Keratinocyte (primary cell): ENCODE results near the gene HCN4. TPM values are rescaled to one million over a fixed set of nuclear protein-coding genes. Genes with fewer than 3 reads are reported as not detected.

Experiments
- DNase-seq: peaks from one replicate; pipeline ENCODE4 v3.0.0-alpha.2; 2011; ENCODE audit warnings: low read depth, missing footprints, low spot score
- FAIRE-seq: peaks from 2 replicates; lab custom pipeline; 2011; peaks lifted over from hg19 to GRCh38; lab: Jason Lieb, UNC
- H2AFZ ChIP-seq: 2 replicates; pipeline ENCODE4 v1.6.0; 2012; ENCODE audit warnings: low read length, control low read depth, inconsistent platforms; ENCODE audit not compliant: control insufficient read depth
- H3K27ac ChIP-seq: 2 replicates; pipeline ENCODE4 v1.5.1; 2011; ENCODE audit warnings: low read length; ENCODE audit not compliant: control insufficient read depth, insufficient read depth
- H3K27me3 ChIP-seq: 3 replicates; pipeline ENCODE4 v1.6.0; 2011; ENCODE audit warnings: low read length; ENCODE audit not compliant: control insufficient read depth, insufficient read depth; ENCODE audit errors: extremely low read depth
- H3K36me3 ChIP-seq, 2 experiments: 2 replicates in 1 of 2; 3 replicates in 1 of 2; pipeline ENCODE4 v1.5.1; 2011; ENCODE audit warnings: low read length in 2 of 2, mild to moderate bottlenecking in 1 of 2; ENCODE audit not compliant: control insufficient read depth in 2 of 2, insufficient read depth in 2 of 2; ENCODE audit errors: extremely low read depth in 1 of 2
- H3K4me1 ChIP-seq: 3 replicates; pipeline ENCODE4 v1.5.1; 2011; ENCODE audit warnings: low read length; ENCODE audit not compliant: control insufficient read depth, insufficient read depth; ENCODE audit errors: extremely low read depth
- H3K4me2 ChIP-seq: 3 replicates; pipeline ENCODE4 v1.6.0; 2011; ENCODE audit warnings: low read depth, low read length; ENCODE audit not compliant: control insufficient read depth, insufficient read depth; ENCODE audit errors: extremely low read depth
- H3K4me3 ChIP-seq, 3 experiments: fragments of 200-600 bp in 1 of 3; sonication (generic) in 1 of 3; 2 replicates in 2 of 3; 3 replicates in 1 of 3; pipeline ENCODE4 v1.5.1; 2011 to 2016; ENCODE audit warnings: low read length in 3 of 3, mild to moderate bottlenecking in 3 of 3, control low read depth in 2 of 3, inconsistent platforms in 1 of 3, low read depth in 1 of 3, mixed read lengths in 1 of 3, mixed run types in 1 of 3, moderate library complexity in 1 of 3; ENCODE audit not compliant: control insufficient read depth in 2 of 3, insufficient read depth in 2 of 3; ENCODE audit errors: extremely low read depth in 1 of 3
- H3K79me2 ChIP-seq: 2 replicates; pipeline ENCODE4 v1.6.0; 2012; ENCODE audit warnings: low read length; ENCODE audit not compliant: control insufficient read depth, insufficient read depth
- H3K9ac ChIP-seq: 3 replicates; pipeline ENCODE4 v1.6.0; 2011; ENCODE audit warnings: low read length; ENCODE audit not compliant: control insufficient read depth, insufficient read depth; ENCODE audit errors: extremely low read depth
- H3K9me1 ChIP-seq: 3 replicates; pipeline ENCODE4 v1.6.0; 2011; ENCODE audit warnings: low read length; ENCODE audit not compliant: control insufficient read depth, insufficient read depth; ENCODE audit errors: extremely low read depth
- H3K9me3 ChIP-seq: 2 replicates; pipeline ENCODE4 v1.5.1; 2012; ENCODE audit warnings: low read depth, low read length; ENCODE audit not compliant: control insufficient read depth
- H4K20me1 ChIP-seq: 3 replicates; pipeline ENCODE4 v1.6.0; 2011; ENCODE audit warnings: low read length; ENCODE audit not compliant: control insufficient read depth, insufficient read depth; ENCODE audit errors: extremely low read depth
- CTCF ChIP-seq, 3 experiments: IDR thresholded peaks in 1 of 3; conservative IDR thresholded peaks in 1 of 3; optimal IDR thresholded peaks in 1 of 3; 2 replicates in 2 of 3; 3 replicates in 1 of 3; pipeline versions ENCODE3 to v1.5.1; 2011; ENCODE audit warnings: low read length in 3 of 3, mild to moderate bottlenecking in 3 of 3, moderate library complexity in 2 of 3, control low read depth in 1 of 3, inconsistent platforms in 1 of 3; ENCODE audit not compliant: insufficient read depth in 2 of 3; ENCODE audit errors: extremely low read depth in 1 of 3
- EZH2 ChIP-seq: IDR thresholded peaks from one replicate; pipeline ENCODE4 v1.6.1; 2012; ENCODE audit warnings: inconsistent platforms, mild to moderate bottlenecking, low read length, moderate library complexity
- dilution Hi-C: fragments of 300-500 bp; cut with MboI; formaldehyde crosslinking; loops from one replicate; pipeline ENCODE4 v1.7.0; 2020; ENCODE audit warnings: low sequenced_read_pairs; ENCODE audit not compliant: extremely low pct_ligation_motif_present
- polyA plus RNA-seq, 5 experiments: library from polyadenylated mRNA; depleted of rRNA in 3 of 5; stranded (reverse) in 3 of 5; stranded (forward) in 1 of 5; unstranded in 1 of 5; fragments of >200 nt; gene quantifications; 1 replicate in 1 of 5; 2 replicates in 3 of 5; 3 replicates in 1 of 5; pipeline versions ENCODE4 v1.2.1 to v1.2.3, GENCODE V29; 2011 to 2012; ENCODE audit warnings: missing spikeins in 2 of 5, low read depth in 1 of 5, low replicate concordance in 1 of 5

Gene HCN4
- polyA plus RNA-seq, 1 donor (not counting 4 experiments of a cell fraction or from before 2014, with no cell fraction given): not detected

GRCh38 chr15:73291441-73291840, 77.3 kb downstream of the HCN4 start:
- TF ChIP-seq EZH2: no peak
- TF ChIP-seq CTCF (optimal IDR thresholded peaks at IDR 0.05 in 1 of 3, IDR thresholded peaks at IDR 0.05 in 1 of 3, conservative IDR thresholded peaks at IDR 0.05 in 1 of 3; ENCODE audit: extremely low read depth in 1 of 3, insufficient read depth in 2 of 3, low read length in 3 of 3): no peak

GRCh38 chr15:73287019-73287418, 81.7 kb downstream of the HCN4 start:
- Histone ChIP-seq H4K20me1 (no peaks in the 10 kb centered on the region), H2AFZ (no peak overlapping the region), H3K79me2 (no peaks in the 10 kb centered on the region), H3K27ac (no peak overlapping the region), H3K9ac (no peak overlapping the region), H3K9me1 (no peaks in the 10 kb centered on the region), H3K27me3 (no peaks in the 10 kb centered on the region), H3K4me2 (no peak overlapping the region), H3K4me3 (no peak overlapping the region), H3K36me3 (no peaks in the 10 kb centered on the region), H3K4me1 (no peaks in the 10 kb centered on the region), H3K9me3 (no peaks in the 10 kb centered on the region)
- dilution Hi-C loops: no loop called here
- TF ChIP-seq EZH2: no peak
- DNase-seq (no peak), FAIRE-seq (no peak)

More at GRCh38 chr15:73291441-73291840, 77.3 kb downstream of the HCN4 start:
- H3K27me3 ChIP-seq: no peaks in the 10 kb centered on the region
- H3K4me1 ChIP-seq: no peaks in the 10 kb centered on the region
- no peak for FAIRE-seq
- no peak overlapping the region for H2AFZ ChIP-seq
- H3K9ac ChIP-seq: no peak overlapping the region
- no peak overlapping the region for H3K27ac ChIP-seq
- H3K4me2 ChIP-seq: no peak overlapping the region
- no peaks in the 10 kb centered on the region for H3K9me1 ChIP-seq
- dilution Hi-C loops: no loop called here
- no peaks in the 10 kb centered on the region for H3K9me3 ChIP-seq
- no peaks in the 10 kb centered on the region for H3K36me3 ChIP-seq
- no peaks in the 10 kb centered on the region for H3K79me2 ChIP-seq
- H4K20me1 ChIP-seq: no peaks in the 10 kb centered on the region
- no peak overlapping the region for H3K4me3 ChIP-seq
- no peak for DNase-seq

GRCh38 chr15:73286311-73286710, 82.4 kb downstream of the HCN4 start:
- FAIRE-seq: no peak
- no peaks in the 10 kb centered on the region for H3K36me3 ChIP-seq
- dilution Hi-C loops: no loop called here

More at GRCh38 chr15:73286311-73286710, 82.4 kb downstream of the HCN4 start:
- Histone ChIP-seq H3K4me1 (no peaks in the 10 kb centered on the region), H3K4me3 (no peak overlapping the region), H3K9me1 (no peaks in the 10 kb centered on the region), H3K27me3 (no peaks in the 10 kb centered on the region), H3K9ac (no peak overlapping the region), H3K79me2 (no peaks in the 10 kb centered on the region), H4K20me1 (no peaks in the 10 kb centered on the region), H2AFZ (no peak overlapping the region), H3K27ac (no peak overlapping the region), H3K9me3 (no peaks in the 10 kb centered on the region), H3K4me2 (no peak overlapping the region)
- TF ChIP-seq EZH2 (no peak), CTCF (optimal IDR thresholded peaks at IDR 0.05 in 1 of 3, IDR thresholded peaks at IDR 0.05 in 1 of 3, conservative IDR thresholded peaks at IDR 0.05 in 1 of 3; ENCODE audit: extremely low read depth in 1 of 3, insufficient read depth in 2 of 3, low read length in 3 of 3) (no peak)
- DNase-seq: no peak
